HG03103 (cell line): ENCODE results near the gene NDFIP2.
"Not testable (repeated sequence)": the region's sequence is repeated elsewhere in the genome, so short reads cannot be mapped to it uniquely, and the experiment has no call there.

Experiments
- ATAC-seq: cut with Tn5 transposase; IDR thresholded peaks from one replicate; pipeline ENCODE4 v1.9.1; 2021; ENCODE audit warnings: low read depth; ENCODE audit not compliant: unreplicated experiment

The NDFIP2 gene

DNA sequence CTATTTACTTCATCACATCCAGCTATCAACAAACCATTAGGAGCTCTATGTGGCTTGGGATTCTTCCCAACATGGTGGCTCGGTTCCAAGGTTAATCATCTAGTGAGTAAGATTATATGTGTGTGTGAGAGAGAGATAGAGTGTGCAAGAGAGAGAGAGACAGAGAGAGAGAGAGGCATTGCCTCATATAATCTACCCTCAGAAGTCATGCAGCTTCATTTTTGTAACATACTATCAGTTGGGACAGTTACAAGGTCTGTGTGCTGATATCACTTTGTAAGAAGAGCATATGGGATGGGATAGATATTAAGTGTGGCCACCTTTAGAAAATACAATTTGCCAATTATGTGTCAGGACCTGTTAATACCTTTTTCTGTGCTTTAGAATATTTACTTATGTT is 104.1 kb downstream of the NDFIP2 start:
- ATAC-seq: no peak

DNA sequence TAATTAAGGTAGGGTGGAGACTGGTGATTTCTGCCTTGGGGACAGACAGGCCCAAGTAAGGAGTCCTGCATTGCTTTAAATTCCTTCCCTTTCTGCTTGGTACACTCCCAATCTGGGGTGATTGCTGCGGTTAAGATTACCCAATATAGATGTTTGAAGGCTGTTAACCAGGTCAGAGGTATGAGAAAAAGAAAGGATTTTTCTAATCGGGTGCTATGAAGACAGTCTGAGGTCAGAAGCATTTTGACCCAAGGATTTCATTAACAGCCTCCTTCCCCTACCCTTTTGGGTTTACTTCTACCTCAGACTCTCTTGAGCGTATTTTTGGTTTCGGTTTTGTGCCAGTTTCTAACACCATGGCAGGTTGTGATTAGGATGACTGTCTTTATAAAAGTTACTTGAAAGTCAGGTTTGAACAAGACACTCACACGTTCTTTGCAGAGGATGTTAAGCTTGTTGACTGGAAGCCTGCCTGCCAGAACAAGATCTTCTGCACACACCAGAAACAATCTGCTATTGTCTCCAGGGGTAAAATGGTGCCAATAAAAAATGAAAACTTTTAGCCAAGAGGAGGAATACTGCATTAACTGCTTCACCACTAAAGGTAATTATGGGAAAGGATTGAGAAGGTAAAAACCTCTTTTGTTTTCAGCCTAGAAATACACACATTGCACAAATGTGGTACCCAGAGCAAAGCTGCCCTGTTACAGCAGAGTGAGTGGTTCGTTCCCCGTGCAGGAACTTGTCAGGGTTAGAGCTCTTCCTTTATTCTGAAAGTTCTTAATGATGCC is 108.8 kb downstream of the NDFIP2 start:
- no peak for ATAC-seq

DNA sequence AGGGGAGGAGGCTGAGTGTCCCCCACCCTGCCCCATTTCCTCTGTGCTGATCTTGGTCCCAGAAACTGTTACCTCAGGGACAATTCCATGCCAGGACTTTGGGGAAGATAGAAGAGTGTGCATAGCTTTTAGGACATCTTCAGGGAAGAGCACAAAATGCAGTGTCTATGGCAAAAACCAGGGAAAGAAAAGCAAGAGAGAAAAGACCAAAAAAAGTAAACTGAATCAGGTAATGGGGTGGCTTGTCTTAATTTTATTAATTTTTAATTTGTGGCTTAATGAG is 109.4 kb downstream of the NDFIP2 start:
- no peak for ATAC-seq

DNA sequence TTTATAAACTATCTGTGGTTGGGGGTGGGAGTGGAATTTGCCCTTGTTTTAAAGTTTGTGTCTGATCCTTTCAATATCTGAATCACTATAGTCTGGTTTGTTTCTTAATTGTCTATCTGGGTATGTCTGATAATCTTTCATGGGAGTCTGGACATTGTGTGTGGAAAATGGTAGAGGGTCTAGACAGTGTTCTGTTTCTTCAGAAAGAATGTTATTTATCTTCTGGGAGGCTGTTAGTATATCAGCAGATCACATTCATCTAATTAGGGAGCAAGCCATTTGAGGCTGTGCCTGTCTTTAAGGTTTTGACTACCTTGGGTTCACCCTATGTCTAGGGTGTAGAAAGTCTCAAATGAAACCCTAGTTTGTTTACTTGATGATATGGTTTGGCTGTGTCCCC is 110.5 kb downstream of the NDFIP2 start:
- no peak for ATAC-seq

DNA sequence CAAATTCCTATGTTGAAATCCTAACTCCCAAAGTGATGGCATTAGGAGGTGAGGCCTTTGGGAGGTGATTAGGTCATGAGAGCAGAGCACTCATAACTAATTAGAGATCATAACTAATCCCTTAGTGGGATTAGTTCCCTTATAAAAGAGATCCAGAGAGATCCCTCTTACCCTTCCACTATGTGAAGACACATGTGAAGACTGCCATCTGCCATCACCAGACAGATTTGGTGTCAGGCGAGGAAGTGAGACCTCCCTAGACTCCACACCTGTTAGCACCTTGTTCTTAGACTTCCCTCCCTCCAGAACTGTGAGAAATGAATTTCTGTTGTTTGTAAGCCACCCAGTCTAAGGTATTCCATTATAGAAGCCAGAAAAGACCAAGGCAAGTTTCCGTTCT is 112.2 kb downstream of the NDFIP2 start:
- ATAC-seq: no peak

DNA sequence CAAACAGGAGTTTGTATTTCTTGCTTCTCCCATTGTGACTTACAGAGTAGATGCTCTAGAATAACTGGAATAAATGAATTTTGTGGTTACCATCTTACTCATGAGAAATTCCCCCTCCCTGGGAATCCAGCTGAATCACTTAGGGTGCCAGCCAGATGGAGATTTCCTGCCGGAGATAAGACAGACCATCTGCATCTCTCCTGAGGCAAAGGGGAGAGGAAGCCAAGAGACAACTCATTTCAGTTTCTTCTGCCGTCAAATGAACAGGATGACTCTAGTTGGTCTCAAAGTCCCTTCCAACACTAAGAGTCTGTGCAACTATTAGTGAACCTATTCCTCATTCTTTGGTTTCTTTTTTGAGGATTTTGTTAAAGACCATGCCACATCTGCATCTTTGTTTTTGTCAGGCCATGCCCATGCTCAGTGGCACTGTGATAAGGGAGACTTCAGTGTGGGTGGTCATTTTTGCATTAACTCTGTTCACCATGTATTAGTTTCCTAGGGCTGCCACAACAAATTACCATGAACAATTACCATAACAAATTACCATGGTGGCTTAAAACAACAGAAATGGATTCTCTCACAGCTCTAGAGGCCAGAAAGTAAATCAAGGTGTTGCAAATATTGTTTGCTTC is 112.8 kb downstream of the NDFIP2 start:
- ATAC-seq: no peak

DNA sequence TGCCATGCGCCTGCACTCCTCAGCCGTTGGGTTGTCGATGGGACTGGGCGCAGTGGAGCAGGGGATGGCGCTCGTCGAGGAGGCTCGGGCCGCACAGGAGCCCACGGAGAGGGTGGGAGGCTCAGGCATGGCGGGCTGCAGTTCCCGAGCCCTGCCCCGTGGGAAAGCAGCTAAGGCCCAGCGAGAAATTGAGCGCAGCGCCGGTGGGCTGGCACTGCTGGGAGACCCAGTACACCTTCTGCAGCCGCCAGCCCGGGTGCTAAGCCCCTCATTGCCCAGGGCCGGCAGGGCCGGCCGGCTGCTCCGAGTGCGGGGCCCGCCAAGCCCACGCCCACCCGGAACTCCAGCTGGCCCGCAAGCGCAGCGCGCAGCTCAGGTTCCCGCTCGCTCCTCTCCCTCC is 119.2 kb downstream of the NDFIP2 start:
- ATAC-seq: not testable (repeated sequence)

DNA sequence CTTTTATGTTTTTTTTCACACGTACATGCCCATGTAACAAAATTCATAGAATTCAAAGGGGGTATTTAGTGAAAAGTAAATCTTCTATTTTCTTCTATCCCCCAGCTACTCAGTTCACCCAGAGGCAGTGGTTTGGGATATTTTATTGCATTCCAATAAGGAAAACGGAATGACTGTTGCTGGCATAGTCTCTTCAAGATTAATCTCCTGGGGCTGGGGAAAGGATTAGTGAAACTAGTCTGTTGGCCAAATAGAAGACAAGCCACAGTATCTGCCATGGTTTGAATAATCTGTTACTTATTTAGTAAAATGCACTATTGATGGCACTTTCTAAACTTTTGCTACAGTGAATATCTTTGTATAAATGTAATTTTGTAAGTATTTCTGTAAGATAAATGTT is 122.0 kb downstream of the NDFIP2 start:
- ATAC-seq: no peak

DNA sequence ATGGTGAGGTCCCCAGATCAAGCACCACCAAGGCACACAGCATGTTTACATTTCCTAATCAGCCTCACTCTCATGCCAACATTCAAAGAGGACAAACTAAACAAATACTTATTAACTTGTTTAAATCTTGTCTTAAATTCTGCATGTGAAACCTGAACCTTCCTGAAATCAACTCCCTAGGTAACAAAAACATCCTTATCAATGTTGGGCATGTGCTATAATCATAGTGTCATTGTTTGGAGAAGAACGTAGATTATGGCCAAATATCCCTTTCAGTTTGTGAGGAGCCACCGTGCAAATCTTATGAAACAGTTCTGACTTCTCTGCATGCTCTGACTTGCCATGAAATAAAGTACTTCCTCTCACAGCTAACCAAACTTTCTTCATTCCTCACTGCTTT is 123.8 kb downstream of the NDFIP2 start:
- no peak for ATAC-seq
